GM21367 (cell line): ENCODE results near the gene R3HDM2.

Source experiments
- ATAC-seq: cut with Tn5 transposase; IDR thresholded peaks from one replicate; pipeline ENCODE4 v1.9.1; 2021; ENCODE audit not compliant: unreplicated experiment

The R3HDM2 gene

DNA sequence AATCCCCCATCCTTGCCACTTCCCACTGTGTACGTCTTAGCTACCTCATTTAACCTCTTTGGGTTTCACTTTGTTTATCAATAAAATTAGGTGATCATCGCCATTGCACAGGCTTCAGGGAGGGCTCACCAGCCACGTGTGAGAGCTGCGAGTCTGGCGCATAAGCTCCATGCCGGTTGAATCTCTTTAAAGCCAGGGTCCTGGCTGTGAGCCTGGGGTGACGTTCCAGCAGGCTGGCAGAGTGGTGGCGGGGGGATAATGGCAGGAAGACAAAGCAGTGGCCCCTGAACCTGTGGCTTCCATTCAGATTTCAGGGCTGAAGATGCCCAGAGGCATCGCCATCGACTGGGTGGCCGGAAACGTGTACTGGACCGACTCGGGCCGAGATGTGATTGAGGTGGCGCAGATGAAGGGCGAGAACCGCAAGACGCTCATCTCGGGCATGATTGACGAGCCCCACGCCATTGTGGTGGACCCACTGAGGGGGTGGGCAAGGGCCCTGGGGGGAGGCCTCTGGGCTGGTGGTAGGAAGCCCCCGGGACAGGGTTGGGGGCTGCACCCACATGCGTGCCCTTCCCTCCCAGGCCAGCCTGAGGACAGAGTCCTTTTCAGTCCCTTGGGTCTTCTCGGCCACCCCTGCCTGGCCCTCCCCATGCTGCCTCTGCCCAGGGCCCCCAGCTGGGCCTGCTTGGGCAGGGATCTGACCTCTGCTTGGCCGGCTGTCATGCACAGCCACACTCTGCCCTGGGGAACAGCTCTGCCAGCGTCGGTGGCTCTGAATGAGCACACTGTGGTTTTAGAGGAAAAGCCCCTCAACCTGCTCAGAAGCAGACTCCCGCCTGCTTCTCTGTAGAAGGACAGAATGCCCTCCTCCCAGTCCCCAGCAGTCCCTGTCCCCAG, 222.9 kb downstream of the R3HDM2 start:
- ATAC-seq = no peak

DNA sequence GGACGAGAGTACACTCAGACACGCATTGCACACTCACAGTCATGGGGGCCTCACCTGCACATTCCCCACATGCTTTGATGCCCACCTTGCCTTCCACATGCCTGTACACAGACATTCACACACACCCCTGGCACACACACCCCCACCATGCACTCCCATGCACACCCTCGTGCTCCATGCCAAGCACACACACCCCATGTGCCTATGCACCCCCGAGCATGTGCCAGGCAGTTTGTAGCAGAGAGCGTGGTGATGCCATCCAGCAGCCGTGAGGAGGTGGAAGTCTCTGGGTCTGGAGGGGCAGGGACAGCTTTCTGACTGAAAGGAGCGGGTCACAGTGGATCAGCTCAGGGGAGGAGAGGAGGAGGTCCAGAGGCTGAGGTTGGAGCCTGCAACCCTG, 224.9 kb downstream of the R3HDM2 start:
- no peak for ATAC-seq

DNA sequence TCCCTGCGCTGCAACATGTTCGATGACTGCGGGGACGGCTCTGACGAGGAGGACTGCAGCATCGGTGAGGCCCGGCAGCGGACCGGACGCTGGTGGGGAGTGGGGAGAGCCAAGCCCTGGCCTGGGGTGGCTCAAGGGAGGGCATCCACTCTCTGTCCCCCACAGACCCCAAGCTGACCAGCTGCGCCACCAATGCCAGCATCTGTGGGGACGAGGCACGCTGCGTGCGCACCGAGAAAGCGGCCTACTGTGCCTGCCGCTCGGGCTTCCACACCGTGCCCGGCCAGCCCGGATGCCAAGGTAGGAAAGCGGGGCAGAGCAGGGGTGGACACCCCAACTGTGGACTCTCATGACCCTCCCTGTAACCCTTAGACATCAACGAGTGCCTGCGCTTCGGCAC, 225.7 kb downstream of the R3HDM2 start:
- ATAC-seq = no peak

DNA sequence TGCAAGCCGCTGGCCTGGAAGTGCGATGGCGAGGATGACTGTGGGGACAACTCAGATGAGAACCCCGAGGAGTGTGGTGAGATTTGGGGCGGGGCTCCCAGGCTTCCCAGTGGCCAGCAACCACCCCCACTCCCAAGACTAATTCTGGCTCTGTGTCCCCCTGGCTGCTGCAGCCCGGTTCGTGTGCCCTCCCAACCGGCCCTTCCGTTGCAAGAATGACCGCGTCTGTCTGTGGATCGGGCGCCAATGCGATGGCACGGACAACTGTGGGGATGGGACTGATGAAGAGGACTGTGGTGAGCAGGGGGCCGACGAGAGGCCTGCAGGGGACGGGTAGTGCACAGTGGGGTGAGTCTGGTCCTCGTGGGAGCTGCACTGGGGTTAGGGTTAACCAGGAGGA, 226.4 kb downstream of the R3HDM2 start:
- no peak for ATAC-seq

DNA sequence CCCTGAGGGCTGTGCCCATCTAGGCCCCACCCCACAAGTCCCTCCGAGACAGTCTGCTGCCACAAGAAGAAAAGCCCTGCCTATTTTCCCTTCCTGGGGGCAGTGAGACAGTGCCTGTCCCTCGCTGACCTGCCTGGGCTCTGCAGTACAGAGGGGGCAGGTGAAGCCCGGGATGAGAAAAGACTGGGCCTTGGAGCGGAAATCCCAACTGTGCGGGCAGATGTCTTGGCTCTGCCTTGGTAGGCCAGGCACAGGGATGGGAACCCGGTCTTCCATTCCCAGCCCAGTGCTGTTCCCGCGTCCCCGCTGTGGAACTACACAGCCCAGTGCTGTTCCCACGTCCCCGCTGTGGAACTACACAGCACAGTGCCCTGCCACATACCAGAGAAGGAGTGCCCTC, 227.1 kb downstream of the R3HDM2 start:
- no peak for ATAC-seq
